HTR-8/SVneo (cell line): Measurements from ENCODE around the gene HRK.

ENCODE experiments used
- DNase-seq: peaks from one replicate; pipeline ENCODE4 v3.0.0; 2011; ENCODE audit warnings: low spot score, mixed read lengths; ENCODE audit not compliant: insufficient read length
- FAIRE-seq: peaks from 2 replicates; lab custom pipeline; 2011; peaks lifted over from hg19 to GRCh38; lab: Jason Lieb, UNC

Gene HRK

DNA sequence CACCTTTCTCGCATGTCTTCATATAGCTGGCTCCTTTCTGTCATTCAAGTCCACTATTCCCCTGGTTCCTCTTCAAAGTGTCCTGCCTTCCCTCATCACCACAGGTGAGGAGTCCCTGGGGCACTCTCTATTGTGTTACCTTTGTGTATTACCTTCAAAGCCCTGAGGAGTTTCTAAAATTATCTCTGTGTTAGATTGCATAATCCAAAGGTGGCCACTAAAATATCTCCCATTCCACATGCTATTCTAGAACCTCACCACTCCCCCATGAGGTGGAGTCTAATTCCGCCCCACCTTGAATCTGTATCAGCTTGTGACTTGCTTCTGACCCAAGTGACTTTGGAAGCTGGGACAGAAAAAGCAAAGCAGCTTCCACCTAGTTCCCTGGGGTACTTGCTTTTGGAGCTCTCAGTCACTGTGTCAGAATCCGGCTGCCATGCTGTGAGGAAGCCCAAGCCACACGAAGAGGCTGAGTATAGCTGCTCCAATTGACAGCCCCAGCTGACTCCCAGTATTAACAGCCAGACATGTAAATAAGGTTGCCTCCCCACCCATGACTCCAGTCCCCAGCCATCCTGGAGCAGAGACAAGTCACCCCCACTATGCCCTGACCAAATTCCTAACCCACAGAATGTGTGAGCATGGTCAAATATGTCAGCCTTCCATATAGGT is 6.8 kb downstream of the HRK start:
- DNase-seq (no peak), FAIRE-seq (no peak)

- FAIRE-seq (no peak), DNase-seq (no peak)
These were observed 10.9 kb downstream of the HRK start for GRCh38 chr12:116870306-116870705.

DNA sequence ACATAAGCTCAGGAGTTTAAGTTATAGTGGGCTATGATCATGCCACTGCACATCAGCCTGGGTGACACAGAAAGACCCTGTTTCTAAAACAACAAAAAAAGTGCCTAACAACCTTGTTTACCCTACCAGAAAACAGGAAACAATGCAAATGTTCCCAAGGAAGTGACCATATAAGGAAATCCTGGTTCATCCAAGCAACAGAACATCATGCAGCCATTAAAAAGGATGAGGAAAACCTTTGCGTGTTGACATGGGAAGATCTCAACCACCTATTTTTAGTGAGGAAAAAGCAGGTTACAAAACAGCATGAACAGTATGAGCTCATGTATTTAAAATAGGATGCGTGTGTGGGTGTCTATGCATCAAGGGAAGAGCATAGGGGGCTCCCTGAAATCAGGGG is 13.7 kb downstream of the HRK start:
- DNase-seq (no peak), FAIRE-seq (no peak)

DNA sequence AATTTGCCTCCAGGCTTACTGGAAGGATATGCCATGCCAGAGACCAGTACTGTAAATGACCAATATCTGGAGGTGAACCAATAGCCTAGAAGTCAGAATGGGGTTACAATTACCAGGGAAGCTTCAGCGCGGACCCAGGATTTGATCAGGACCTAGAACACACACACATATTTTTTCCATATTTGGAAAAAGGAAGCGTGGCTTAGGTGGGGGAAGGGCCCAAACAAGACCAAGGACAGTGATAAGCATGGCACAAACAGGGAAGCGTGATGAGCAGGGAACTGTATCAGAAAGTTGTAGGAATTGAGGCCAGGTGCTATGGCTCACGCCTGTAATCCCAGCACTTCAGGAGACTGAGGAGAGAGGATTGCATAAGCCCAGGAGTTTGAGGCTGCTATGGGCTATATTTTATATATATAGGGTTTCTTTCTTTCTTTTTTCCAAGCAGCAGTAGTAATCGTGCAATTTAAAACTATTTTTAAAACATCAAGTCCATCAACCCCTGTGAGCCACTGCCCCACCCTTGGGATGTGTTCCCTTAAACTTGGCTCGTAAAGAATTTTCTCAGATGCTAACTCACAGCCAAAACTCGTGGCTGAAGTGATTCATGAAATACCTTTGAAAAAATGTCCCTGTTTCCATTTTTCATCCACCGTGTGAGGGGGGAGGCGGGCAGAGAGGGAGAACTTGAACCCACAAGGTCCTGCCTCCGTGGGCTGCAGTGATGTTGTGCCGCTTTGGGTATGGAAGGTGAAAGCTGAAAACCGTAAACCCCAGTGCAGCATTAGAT is 16.7 kb downstream of the HRK start:
- FAIRE-seq: peak; percentile 23
- no peak for DNase-seq

GRCh38 chr12:116863275-116863767 is 17.9 kb downstream of the HRK start:
- DNase-seq (no peak), FAIRE-seq (no peak)

GRCh38 chr12:116862167-116862566 is 19.1 kb downstream of the HRK start:
- no peak for FAIRE-seq
- DNase-seq: no peak

GRCh38 chr12:116861320-116861719 is 19.9 kb downstream of the HRK start:
- DNase-seq (no peak), FAIRE-seq (peak; percentile 81)

GRCh38 chr12:116860263-116860662 is 21.0 kb downstream of the HRK start:
- DNase-seq (no peak), FAIRE-seq (no peak)

DNA sequence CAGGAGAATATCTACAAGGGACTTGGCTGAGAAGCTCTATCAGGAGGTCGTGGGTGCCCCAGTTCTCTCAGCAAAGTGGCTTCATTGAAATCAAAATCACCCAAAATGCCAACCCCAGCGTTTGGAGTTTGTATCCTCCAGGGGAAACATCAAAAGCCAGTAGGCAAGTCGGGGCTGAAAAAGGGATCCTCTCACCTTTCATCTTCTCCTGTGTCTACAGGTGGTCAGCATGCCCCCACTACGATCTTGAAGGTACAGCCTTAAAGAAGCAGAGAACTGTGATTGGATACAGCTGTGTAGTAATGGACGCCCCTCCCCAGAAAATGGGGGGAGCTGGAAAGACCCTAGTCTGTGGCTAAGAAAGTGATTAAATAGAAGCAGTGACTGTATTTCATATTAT is 22.2 kb downstream of the HRK start:
- FAIRE-seq: no peak
- no peak for DNase-seq

DNA sequence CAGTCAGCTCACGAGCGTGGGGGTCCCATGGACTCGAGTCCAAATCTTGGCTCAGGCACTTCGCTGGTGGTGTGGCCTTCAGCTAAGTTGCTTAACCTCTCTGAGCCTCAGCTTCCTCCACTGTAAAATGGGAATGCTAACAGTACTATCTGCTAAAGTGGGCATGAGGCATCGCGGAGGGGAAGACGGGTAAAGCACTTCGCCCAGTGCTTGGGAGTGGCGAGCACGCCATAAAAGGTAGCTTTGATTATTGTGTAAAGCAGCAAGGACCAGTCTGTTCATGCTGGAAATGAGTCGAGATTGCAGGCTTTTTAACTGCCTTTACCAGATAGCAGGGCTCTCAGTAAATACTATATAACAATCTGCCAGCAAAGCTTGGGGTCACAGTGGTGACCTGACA is 24.5 kb downstream of the HRK start:
- no peak for DNase-seq
- FAIRE-seq: no peak

- FAIRE-seq (no peak), DNase-seq (no peak)
These were observed 25.3 kb downstream of the HRK start for GRCh38 chr12:116855744-116856470.

DNA sequence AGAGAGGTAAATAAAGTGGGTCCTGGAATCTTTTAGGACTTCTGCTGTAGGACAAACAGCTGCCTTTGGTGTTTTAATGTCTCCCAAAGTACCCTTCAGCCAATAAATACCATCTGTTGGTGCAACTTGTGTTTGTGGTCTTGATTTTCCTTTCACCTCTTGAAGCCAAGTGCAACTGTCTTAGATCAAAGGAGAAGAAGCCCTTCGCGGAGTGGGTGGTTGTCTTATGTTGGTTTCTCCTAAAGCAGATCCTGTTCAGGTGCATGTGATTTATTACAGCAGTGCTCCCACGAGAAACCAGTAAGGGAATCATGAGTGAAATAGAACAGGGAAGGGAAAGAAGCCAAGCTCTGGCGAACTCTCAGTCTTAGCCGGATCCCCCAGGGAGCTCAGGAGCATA is 27.7 kb downstream of the HRK start:
- DNase-seq (no peak), FAIRE-seq (no peak)

GRCh38 chr12:116852303-116852702 is 28.9 kb downstream of the HRK start:
- FAIRE-seq: no peak
- DNase-seq: no peak

- FAIRE-seq (no peak), DNase-seq (no peak)
These were observed 32.0 kb downstream of the HRK start for GRCh38 chr12:116849216-116849615.

- no peak for FAIRE-seq
These were observed 38.2 kb downstream of the HRK start for GRCh38 chr12:116843085-116843484.

GRCh38 chr12:116839287-116839830 is 41.9 kb downstream of the HRK start:
- DNase-seq (no peak), FAIRE-seq (peak; percentile 31)

More at GRCh38 chr12:116843085-116843484, 38.2 kb downstream of the HRK start:
- DNase-seq: no peak

- DNase-seq: no peak
- FAIRE-seq: no peak
These were observed 42.9 kb downstream of the HRK start for GRCh38 chr12:116838365-116838764.

GRCh38 chr12:116837097-116837496 is 44.1 kb downstream of the HRK start:
- DNase-seq (no peak), FAIRE-seq (no peak)

- FAIRE-seq (no peak), DNase-seq (no peak)
These were observed 45.8 kb downstream of the HRK start for GRCh38 chr12:116835484-116835883.

GRCh38 chr12:116833474-116833873 is 47.8 kb downstream of the HRK start:
- DNase-seq (no peak), FAIRE-seq (no peak)

DNA sequence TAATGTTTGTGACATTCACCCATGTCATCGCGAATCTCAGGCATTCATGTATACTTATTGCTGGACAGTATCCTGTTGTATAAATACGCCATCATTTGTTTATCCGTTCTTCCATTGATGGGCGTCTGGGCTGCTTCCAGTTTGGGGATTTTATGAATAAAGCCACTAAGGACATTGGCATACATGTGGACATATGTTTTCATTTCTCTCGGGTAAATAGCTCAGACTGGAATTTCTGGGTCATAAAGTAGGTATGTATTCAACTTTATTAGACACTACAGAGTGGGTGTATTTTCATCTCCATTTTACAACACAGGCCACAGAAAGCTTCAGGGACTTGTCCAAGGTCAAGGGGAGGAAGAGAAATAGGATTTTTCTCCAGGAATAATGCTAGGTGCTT is 48.9 kb downstream of the HRK start:
- DNase-seq: no peak
- FAIRE-seq: no peak
